Bronchial epithelial cell (primary cell): ENCODE measurements around the gene FIZ1. TPM values are rescaled to one million over a fixed set of nuclear protein-coding genes. Genes with fewer than 3 reads are reported as not detected.

ENCODE experiments used
- DNase-seq: peaks from one replicate; pipeline ENCODE4 v3.0.0-alpha.2; 2010; ENCODE audit warnings: low read depth
- FAIRE-seq: peaks from 2 replicates; lab custom pipeline; 2011; peaks lifted over from hg19 to GRCh38; lab: Jason Lieb, UNC
- H3K27me3 ChIP-seq: 2 replicates; pipeline ENCODE4 v1.5.1; 2011; ENCODE audit warnings: low read length; ENCODE audit not compliant: control insufficient read depth, insufficient read depth
- H3K36me3 ChIP-seq: 2 replicates; pipeline ENCODE4 v1.5.1; 2011; ENCODE audit warnings: low read length; ENCODE audit not compliant: control insufficient read depth, insufficient read depth
- H3K4me3 ChIP-seq: 2 replicates; pipeline ENCODE4 v1.5.1; 2011; ENCODE audit warnings: mild to moderate bottlenecking, low read depth, low read length, control low read depth
- total RNA-seq: library from RNA; depleted of rRNA; stranded (reverse); fragments of >200 nt; gene quantifications from 2 replicates; pipeline ENCODE4 v1.2.1, GENCODE V29; 2014
- TF ChIP-seq, protein P1 (sequence below): IDR thresholded peaks from 2 replicates; pipeline ENCODE4 v1.5.1; 2011; ENCODE audit warnings: mild to moderate bottlenecking, moderate library complexity, low read length, control low read depth, inconsistent platforms; ENCODE audit not compliant: insufficient read depth, severe bottlenecking

The FIZ1 gene
- total RNA-seq, 1 donor from 2014 or later, result 2.1 TPM

DNA sequence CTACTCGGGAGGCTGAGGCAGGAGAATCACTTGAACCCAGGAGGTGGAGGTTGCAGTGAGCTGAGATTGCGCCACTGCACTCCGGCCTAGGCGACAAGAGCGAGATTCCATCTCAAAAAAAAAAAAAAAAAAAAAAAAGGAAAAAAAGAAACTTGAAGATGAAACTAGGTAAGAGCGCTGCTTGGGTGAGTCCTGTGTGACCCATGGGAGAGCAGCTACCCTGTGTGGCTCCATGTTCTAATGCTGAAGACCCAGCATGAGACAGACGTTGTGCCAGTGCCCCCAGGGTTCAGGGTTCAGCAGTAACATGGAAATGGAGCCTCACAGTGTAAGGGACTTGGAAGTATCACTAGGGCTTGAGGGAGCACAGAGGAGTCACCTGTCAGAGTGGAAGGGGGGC is 19.1 kb upstream of the FIZ1 start:
- DNase-seq (no peak), FAIRE-seq (no peak)
- Histone ChIP-seq H3K4me3 (no peak overlapping the region), H3K27me3 (no peaks in the 10 kb centered on the region), H3K36me3 (peaks cover 11% of the 10 kb centered on the region)
- TF ChIP-seq, protein P1, sequence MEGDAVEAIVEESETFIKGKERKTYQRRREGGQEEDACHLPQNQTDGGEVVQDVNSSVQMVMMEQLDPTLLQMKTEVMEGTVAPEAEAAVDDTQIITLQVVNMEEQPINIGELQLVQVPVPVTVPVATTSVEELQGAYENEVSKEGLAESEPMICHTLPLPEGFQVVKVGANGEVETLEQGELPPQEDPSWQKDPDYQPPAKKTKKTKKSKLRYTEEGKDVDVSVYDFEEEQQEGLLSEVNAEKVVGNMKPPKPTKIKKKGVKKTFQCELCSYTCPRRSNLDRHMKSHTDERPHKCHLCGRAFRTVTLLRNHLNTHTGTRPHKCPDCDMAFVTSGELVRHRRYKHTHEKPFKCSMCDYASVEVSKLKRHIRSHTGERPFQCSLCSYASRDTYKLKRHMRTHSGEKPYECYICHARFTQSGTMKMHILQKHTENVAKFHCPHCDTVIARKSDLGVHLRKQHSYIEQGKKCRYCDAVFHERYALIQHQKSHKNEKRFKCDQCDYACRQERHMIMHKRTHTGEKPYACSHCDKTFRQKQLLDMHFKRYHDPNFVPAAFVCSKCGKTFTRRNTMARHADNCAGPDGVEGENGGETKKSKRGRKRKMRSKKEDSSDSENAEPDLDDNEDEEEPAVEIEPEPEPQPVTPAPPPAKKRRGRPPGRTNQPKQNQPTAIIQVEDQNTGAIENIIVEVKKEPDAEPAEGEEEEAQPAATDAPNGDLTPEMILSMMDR, result no peak

DNA sequence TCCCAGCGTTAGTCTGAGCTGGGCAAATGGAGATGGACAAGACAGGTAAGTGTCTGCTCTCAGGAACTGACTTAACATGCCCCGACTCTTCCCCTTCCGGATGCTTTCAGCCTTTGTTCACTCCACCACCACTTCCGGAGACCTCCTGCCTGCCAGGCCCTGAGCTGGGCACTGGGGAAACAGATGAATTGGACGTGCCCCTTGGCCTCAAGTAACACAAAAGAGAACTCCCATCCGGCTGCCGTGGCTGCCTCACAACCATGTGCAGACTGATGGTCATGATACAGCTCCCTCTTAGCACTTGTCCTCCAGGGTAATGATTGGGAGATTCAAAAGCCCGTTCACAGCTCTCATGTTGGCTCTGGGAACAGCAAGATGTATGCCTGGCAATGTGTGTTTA is 18.1 kb upstream of the FIZ1 start:
- H3K27me3 ChIP-seq, result no peaks in the 10 kb centered on the region
- FAIRE-seq (no peak), DNase-seq (no peak)
- H3K36me3 ChIP-seq, result peaks cover 11% of the 10 kb centered on the region
- H3K4me3 ChIP-seq, result no peak overlapping the region
- TF ChIP-seq, protein P1, result no peak

DNA sequence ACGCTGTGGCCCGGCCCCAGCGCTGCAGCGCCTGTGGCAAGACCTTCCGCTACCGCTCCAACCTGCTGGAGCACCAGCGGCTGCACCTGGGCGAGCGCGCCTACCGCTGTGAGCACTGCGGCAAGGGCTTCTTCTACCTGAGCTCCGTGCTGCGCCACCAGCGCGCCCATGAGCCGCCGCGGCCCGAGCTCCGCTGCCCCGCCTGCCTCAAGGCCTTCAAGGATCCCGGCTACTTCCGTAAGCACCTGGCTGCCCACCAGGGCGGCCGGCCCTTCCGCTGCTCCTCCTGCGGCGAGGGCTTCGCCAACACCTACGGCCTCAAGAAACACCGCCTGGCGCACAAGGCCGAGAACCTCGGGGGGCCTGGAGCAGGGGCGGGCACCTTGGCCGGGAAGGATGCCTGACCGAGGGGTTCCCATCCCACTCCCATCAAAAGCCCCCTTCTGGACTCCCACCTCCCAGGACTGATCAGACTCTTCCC is 17.1 kb upstream of the FIZ1 start:
- FAIRE-seq, result no peak
- no peak for DNase-seq
- TF ChIP-seq, protein P1, result no peak
- Histone ChIP-seq H3K4me3 (no peak overlapping the region), H3K27me3 (no peaks in the 10 kb centered on the region), H3K36me3 (peaks cover 11% of the 10 kb centered on the region)

DNA sequence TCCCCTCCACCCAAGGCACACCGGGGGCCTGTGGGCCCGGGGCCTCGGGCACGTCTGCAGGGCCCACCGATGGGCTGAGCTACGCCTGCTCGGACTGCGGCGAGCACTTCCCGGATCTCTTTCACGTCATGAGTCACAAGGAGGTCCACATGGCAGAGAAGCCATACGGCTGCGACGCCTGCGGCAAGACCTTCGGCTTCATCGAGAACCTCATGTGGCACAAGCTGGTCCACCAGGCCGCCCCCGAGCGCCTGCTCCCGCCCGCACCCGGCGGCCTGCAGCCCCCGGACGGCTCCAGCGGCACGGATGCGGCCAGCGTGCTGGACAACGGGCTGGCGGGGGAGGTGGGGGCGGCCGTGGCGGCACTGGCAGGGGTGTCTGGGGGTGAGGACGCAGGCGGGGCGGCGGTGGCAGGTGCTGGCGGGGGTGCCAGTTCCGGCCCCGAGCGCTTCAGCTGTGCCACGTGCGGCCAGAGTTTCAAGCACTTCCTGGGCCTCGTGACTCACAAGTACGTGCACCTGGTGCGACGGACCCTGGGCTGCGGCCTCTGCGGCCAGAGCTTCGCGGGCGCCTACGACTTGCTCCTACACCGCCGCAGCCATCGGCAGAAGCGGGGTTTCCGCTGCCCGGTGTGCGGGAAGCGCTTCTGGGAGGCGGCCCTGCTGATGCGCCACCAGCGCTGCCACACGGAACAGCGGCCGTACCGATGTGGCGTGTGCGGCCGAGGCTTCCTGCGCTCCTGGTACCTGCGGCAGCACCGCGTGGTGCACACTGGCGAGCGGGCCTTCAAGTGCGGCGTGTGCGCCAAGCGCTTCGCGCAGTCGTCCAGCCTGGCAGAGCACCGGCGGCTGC is 16.5 kb upstream of the FIZ1 start:
- Histone ChIP-seq H3K4me3 (no peak overlapping the region), H3K36me3 (peaks cover 12% of the 10 kb centered on the region), H3K27me3 (no peaks in the 10 kb centered on the region)
- DNase-seq (no peak), FAIRE-seq (no peak)
- TF ChIP-seq, protein P1, result no peak

DNA sequence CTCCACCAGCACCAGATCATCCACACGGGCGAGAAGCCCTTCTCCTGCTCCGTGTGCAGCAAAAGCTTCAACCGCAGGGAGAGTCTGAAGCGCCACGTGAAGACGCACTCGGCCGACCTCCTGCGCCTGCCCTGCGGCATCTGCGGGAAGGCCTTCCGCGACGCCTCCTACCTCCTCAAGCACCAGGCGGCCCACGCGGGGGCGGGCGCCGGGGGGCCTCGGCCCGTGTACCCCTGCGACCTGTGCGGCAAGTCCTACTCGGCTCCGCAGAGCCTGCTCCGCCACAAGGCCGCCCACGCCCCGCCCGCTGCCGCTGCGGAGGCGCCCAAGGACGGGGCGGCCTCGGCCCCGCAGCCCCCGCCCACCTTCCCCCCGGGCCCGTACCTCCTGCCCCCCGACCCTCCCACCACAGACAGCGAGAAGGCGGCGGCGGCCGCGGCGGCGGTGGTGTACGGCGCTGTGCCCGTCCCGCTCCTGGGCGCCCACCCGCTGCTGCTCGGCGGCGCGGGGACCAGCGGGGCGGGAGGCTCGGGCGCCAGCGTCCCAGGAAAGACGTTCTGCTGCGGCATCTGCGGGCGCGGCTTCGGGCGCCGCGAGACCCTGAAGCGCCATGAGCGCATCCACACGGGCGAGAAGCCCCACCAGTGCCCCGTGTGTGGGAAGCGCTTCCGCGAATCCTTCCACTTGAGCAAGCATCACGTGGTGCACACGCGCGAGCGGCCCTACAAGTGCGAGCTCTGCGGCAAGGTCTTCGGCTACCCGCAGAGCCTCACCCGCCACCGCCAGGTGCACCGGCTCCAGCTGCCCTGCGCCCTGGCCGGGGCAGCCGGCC is 15.6 kb upstream of the FIZ1 start:
- FAIRE-seq (no peak), DNase-seq (no peak)
- no peaks in the 10 kb centered on the region for H3K27me3 ChIP-seq
- peaks cover 12% of the 10 kb centered on the region for H3K36me3 ChIP-seq
- TF ChIP-seq, protein P1, result no peak
- no peak overlapping the region for H3K4me3 ChIP-seq
